WERI-Rb-1 (cell line): ENCODE data around the gene ZFAND4.
"Not testable (repeated sequence)": the region's sequence is repeated elsewhere in the genome, so short reads cannot be mapped to it uniquely, and the experiment has no call there.

ENCODE experiments used
- DNase-seq: peaks from one replicate; pipeline ENCODE4 v3.0.0-alpha.2; 2020
- H3K27ac ChIP-seq: fragments of 250-450 bp; sonication (Bioruptor Pico); 2 replicates; pipeline ENCODE4 v1.5.1; 2020; ENCODE audit warnings: mild to moderate bottlenecking, moderate library complexity
- H3K27me3 ChIP-seq: fragments of 250-450 bp; sonication (Bioruptor Pico); 2 replicates; pipeline ENCODE4 v1.5.1; 2021; ENCODE audit warnings: mild to moderate bottlenecking, low read depth, moderate library complexity; ENCODE audit not compliant: insufficient read depth, severe bottlenecking
- H3K36me3 ChIP-seq: fragments of 250-450 bp; sonication (Bioruptor Pico); 2 replicates; pipeline ENCODE4 v1.5.1; 2020; ENCODE audit warnings: mild to moderate bottlenecking, moderate library complexity
- H3K4me3 ChIP-seq: 2 replicates; pipeline ENCODE4 v1.5.1; 2011; ENCODE audit warnings: low read depth, mild to moderate bottlenecking, control low read depth, low read length
- H3K9me3 ChIP-seq: fragments of 250-450 bp; sonication (Bioruptor Pico); 2 replicates; pipeline ENCODE4 v1.5.1; 2021; ENCODE audit warnings: mild to moderate bottlenecking, moderate library complexity; ENCODE audit not compliant: severe bottlenecking
- TF ChIP-seq, protein P1 (sequence below): IDR thresholded peaks from 2 replicates; pipeline ENCODE4 v1.5.1; 2011; ENCODE audit warnings: low read depth, mild to moderate bottlenecking, control low read depth, inconsistent platforms, low read length

Gene ZFAND4

DNA sequence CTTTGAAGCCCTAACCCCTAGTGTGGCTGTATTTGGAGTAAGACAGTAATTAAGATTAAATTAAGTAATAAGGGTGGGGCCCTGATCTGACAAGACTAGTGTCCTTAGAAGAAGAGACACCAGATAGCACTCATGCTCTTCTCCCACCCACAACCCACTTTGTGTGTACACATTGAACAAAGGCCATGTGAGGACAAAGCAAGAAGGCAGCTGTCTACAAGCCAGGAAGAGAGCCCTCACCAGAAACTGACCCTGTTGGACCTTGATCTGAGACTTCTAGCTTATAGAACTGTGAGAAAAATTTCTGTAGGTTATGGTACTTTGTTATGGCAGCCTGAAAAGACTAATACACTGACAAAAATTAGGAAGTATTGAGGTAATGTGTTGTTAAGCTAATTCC lies 59.8 kb downstream of the ZFAND4 start:
- H3K9me3 ChIP-seq = no peaks in the 10 kb centered on the region
- no peaks in the 10 kb centered on the region for H3K36me3 ChIP-seq
- TF ChIP-seq, protein P1, sequence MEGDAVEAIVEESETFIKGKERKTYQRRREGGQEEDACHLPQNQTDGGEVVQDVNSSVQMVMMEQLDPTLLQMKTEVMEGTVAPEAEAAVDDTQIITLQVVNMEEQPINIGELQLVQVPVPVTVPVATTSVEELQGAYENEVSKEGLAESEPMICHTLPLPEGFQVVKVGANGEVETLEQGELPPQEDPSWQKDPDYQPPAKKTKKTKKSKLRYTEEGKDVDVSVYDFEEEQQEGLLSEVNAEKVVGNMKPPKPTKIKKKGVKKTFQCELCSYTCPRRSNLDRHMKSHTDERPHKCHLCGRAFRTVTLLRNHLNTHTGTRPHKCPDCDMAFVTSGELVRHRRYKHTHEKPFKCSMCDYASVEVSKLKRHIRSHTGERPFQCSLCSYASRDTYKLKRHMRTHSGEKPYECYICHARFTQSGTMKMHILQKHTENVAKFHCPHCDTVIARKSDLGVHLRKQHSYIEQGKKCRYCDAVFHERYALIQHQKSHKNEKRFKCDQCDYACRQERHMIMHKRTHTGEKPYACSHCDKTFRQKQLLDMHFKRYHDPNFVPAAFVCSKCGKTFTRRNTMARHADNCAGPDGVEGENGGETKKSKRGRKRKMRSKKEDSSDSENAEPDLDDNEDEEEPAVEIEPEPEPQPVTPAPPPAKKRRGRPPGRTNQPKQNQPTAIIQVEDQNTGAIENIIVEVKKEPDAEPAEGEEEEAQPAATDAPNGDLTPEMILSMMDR = no peak
- H3K27ac ChIP-seq = no peak overlapping the region
- no peak for DNase-seq
- no peaks in the 10 kb centered on the region for H3K27me3 ChIP-seq
- H3K4me3 ChIP-seq = no peak overlapping the region

DNA sequence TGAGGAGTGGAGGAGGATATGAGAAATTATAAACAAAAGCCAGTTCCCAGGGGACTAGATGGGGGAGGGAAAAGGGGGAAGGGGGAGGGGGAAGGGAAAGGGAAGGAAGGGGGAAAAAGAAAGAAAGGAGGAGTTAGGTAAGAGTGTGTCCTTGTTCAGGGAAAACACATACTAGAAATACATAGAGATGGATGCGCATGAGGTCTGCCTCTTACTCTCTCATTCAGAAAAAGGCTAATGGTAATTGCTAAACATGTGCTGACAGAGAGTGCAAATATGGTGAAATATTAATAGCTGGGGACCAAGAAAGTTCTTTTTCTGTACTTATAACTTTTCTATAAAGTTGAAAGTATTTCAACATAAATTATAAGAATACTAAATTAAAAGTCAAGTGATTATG lies 64.5 kb downstream of the ZFAND4 start:
- Histone ChIP-seq H3K36me3 (no peaks in the 10 kb centered on the region), H3K9me3 (no peaks in the 10 kb centered on the region), H3K27ac (no peak overlapping the region), H3K4me3 (no peak overlapping the region), H3K27me3 (no peaks in the 10 kb centered on the region)
- TF ChIP-seq, protein P1 = no peak
- no peak for DNase-seq

DNA sequence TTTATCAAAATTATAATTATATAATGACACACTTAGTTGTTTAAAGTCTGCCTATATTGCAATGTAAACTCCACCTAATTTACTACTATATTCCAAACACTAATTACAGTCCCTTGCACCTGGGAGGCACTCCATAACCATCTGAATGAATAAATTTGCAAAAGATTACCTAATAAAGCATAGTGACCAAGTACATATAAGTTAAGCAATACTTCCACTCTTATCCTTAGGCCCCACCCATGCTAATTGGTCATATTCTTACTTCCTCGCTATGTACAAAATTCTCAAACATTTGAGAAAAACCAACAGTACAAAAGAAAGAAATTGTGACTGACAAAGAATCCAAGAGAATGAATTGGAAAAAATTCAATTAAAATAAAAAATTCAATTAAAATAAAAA lies 65.3 kb downstream of the ZFAND4 start:
- H3K9me3 ChIP-seq = no peaks in the 10 kb centered on the region

DNA sequence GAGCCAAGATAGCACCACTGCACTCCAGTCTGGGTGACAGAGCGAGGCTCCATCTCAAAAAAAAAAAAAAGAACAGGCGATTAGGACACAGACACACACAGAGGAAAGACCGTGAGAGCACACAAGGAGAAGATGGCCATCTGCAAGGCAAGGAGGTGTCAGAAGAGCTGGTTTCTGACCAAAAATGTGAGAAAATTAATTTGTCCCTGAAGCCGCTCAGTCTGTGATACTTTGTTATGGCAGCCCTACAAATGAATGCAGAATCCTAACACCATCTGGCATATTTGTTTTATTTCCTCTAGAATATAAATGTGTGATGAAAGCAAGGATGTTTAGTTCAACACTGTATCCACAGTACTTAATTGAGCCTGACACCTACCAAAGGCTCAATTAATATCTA lies 69.7 kb downstream of the ZFAND4 start:
- TF ChIP-seq, protein P1 = no peak
- Histone ChIP-seq H3K4me3 (no peak overlapping the region), H3K36me3 (no peaks in the 10 kb centered on the region), H3K9me3 (peaks cover 4% of the 10 kb centered on the region), H3K27me3 (no peaks in the 10 kb centered on the region), H3K27ac (no peak overlapping the region)
- no peak for DNase-seq

More for the DNA sequence above, 65.3 kb downstream of the ZFAND4 start:
- TF ChIP-seq, protein P1 = no peak
- H3K36me3 ChIP-seq = no peaks in the 10 kb centered on the region
- no peak for DNase-seq
- H3K4me3 ChIP-seq = no peak overlapping the region
- H3K27ac ChIP-seq = no peak overlapping the region
- no peaks in the 10 kb centered on the region for H3K27me3 ChIP-seq

DNA sequence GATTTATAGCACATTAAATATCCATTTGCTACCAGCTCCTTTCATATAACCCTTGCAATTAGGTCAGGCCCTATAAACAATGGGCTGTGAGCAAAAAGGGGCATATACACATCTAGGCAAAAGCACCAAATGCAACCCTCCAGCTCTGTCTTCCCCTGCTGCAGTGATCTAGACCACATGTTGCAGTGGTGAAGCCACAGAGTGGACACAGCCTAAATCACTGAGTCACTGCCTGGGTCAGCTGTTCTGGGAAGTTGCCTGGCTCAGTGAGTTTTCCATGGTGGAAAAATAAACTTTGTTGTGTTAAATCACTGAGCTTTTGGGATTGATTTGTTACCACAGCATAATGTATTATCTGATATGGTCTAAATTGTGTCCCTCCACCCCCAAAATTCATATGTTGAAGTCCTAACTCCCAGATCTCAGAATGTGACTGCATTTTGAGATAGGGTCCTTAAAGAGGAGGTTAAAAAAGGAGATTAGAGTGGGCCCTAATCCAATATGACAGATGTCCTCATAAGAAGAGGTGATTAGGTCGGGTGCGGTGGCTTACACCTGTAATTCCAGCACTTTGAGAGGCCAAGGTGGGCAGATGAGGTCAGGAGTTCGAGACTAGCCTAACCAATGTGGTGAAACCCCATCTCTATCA lies 70.4 kb downstream of the ZFAND4 start:
- no peak overlapping the region for H3K27ac ChIP-seq
- no peaks in the 10 kb centered on the region for H3K36me3 ChIP-seq
- H3K9me3 ChIP-seq = peaks cover 4% of the 10 kb centered on the region
- DNase-seq = no peak
- H3K27me3 ChIP-seq = no peaks in the 10 kb centered on the region
- TF ChIP-seq, protein P1 = no peak
- no peak overlapping the region for H3K4me3 ChIP-seq

DNA sequence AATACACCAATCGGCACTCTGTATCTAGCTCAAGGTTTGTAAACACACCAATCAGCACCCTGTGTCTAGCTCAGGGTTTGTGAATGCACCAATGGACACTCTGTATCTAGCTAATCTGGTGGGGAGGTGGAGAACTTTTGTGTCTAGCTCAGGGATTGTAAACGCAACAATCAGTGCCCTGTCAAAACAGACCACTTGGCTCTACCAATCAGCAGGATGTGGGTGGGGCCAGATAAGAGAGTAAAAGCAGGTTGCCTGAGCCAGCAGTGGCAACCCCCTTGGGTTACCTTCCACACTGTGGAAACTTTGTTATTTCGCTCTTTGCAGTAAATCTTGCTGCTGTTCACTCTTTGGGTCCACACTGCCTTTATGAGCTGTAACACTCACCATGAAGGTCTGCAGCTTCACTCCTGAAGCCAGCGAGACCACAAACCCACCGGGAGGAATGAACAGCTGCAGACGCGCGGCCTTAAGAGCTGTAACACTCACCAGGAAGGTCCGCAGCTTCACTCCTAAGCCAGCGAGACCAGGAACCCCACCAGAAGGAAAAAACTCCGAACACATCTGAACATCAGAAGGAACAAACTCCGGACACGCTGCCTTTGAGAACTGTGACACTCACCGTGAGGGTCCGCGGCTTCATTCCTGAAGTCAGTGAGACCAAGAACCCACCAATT lies 71.2 kb downstream of the ZFAND4 start:
- H3K27ac ChIP-seq, DNase-seq, H3K36me3 ChIP-seq, H3K27me3 ChIP-seq, H3K4me3 ChIP-seq, H3K9me3 ChIP-seq: not testable (repeated sequence)

DNA sequence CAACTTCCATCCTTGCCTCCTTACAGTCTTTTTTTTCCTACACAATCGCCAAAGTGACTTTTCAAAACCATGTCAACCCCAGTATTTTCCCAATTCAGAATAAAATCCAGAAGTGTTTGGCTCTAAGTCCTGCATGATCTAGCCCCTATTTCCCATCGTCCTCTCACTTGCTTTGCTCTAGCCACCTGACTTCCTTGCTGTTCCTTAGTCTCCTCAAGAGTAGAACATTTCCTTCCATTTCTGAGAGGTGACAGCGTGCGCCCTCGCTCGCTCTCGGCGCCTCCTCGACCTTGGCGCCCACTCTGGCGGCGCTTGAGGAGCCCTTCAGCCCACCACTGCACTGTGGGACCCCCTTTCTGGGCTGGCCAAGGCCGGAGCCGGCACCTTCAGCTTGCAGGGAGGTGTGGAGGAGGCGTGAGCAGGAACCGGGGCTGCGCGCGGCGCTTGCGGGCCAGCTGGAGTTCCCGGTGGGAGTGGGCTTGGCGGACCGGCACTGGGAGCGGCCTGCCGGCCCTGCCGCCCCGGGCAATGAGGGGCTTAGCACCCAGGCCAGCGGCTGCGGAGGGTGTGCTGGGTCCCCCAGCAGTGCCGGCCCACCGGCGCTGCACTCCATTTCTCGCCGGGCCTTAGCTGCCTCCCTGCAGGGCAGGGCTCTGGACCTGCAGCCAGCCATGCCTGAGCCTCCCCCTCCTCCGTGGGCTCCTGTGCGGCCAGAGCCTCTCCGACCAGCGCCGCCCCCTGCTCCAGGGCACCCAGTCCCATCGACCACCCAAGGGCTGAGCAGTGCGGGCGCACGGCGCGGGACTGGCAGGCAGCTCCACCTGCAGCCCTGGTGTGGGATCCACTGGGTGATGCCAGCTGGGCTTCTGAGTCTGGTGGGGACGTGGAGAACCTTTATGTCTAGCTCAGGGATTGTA lies 72.0 kb downstream of the ZFAND4 start:
- not testable (repeated sequence) for H3K9me3 ChIP-seq, H3K27me3 ChIP-seq, H3K36me3 ChIP-seq, H3K4me3 ChIP-seq, DNase-seq
- peak overlapping the region; percentile 61; the same call in 1 of the 2 replicates for H3K27ac ChIP-seq
